ENCODE data around the gene USH2A. TPM values are rescaled to one million over a fixed set of nuclear protein-coding genes. Genes with fewer than 3 reads are reported as not detected.

The USH2A gene
- total RNA-seq, 4 donors from 2014 or later, result under 0.01 TPM; not detected in 3

DNA sequence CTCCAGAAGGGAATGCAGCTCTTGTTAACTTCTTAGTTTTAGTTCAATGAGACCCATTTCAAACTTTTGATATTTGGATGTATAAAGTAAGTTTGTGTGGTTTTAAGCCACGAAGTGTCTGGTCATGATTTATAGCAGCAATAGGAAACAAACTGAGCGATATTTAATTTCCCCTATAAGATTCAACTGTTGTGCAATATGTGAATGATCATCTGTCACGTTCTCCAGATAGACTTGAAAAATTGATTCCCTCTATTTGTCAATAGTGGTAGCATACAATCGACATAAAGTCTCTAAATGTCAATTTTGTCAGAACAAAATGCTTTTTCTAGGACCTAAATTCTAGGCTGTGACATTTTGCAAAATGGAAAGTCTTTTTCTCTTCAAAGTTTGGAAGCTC lies 616.0 kb downstream of the USH2A start:
- in situ Hi-C loops (cut with MboI; ENCODE audit: low pct_ligation_motif_present in 1 of 4, low pct_unique_long_range_greater_than_20kb in 1 of 4, low sequenced_read_pairs in 3 of 4) (no loop called here), intact Hi-C loops (cut with DNase I; ENCODE audit: low total_unique reads) (loop anchor here (2.0 kb wide), 1 partner anchor 70 kb away; no protein-coding TSS in a partner anchor)

DNA sequence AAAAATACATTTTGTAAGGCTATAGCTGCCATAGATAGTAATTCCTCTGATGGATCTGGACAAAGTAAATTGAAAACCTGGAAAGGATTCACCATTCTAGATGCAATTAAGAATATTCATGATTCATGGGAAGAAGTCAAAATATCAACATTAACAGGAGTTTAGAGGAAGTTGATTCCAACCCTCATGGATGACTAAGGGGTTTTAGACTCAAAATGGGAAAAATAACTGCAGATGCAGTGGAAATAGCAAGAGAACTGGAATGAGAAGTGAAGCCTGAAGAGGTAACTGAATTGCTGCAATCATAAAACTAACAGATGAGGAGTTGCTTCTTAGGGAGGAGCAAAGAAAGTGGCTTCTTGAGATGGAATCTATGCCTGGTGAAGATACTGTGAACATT lies 625.4 kb downstream of the USH2A start:
- in situ Hi-C loops (cut with MboI; ENCODE audit: low pct_ligation_motif_present in 1 of 4, low pct_unique_long_range_greater_than_20kb in 1 of 4, low sequenced_read_pairs in 3 of 4), result no loop called here
- Histone ChIP-seq H3K4me1 (no peaks in the 10 kb centered on the region), H3K4me3 (no peak overlapping the region), H3K36me3 (no peaks in the 10 kb centered on the region), H3K9me3 (no peaks in the 10 kb centered on the region), H3K27ac (no peak overlapping the region), H3K27me3 (no peaks in the 10 kb centered on the region)
- no peak for DNase-seq
- TF ChIP-seq EP300 (IDR thresholded peaks at IDR 0.05; ENCODE audit: low read depth), result no peak
- TF ChIP-seq, protein P1, sequence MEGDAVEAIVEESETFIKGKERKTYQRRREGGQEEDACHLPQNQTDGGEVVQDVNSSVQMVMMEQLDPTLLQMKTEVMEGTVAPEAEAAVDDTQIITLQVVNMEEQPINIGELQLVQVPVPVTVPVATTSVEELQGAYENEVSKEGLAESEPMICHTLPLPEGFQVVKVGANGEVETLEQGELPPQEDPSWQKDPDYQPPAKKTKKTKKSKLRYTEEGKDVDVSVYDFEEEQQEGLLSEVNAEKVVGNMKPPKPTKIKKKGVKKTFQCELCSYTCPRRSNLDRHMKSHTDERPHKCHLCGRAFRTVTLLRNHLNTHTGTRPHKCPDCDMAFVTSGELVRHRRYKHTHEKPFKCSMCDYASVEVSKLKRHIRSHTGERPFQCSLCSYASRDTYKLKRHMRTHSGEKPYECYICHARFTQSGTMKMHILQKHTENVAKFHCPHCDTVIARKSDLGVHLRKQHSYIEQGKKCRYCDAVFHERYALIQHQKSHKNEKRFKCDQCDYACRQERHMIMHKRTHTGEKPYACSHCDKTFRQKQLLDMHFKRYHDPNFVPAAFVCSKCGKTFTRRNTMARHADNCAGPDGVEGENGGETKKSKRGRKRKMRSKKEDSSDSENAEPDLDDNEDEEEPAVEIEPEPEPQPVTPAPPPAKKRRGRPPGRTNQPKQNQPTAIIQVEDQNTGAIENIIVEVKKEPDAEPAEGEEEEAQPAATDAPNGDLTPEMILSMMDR (IDR thresholded peaks at IDR 0.05), result no peak
- TF ChIP-seq POLR2A (IDR thresholded peaks at IDR 0.05), result no peak
- TF ChIP-seq POLR2AphosphoS5 (IDR thresholded peaks at IDR 0.05), result no peak
- intact Hi-C loops (cut with DNase I; ENCODE audit: low total_unique reads), result no loop called here

More for the DNA sequence above, 616.0 kb downstream of the USH2A start:
- TF ChIP-seq, protein P1 (IDR thresholded peaks at IDR 0.05), result no peak
- no peak for TF ChIP-seq POLR2AphosphoS5 (IDR thresholded peaks at IDR 0.05)
- TF ChIP-seq POLR2A (IDR thresholded peaks at IDR 0.05), result no peak
- no peak for TF ChIP-seq EP300 (IDR thresholded peaks at IDR 0.05; ENCODE audit: low read depth)
- no peak overlapping the region for H3K27ac ChIP-seq
- H3K27me3 ChIP-seq, result no peaks in the 10 kb centered on the region
- H3K36me3 ChIP-seq, result no peaks in the 10 kb centered on the region
- 52 to 58% methylated on average over 4 of the region's 4 CpGs for WGBS, 2 donors (ENCODE audit: low coverage in 1 of 2)
- H3K4me3 ChIP-seq, result no peak overlapping the region
- no peaks in the 10 kb centered on the region for H3K4me1 ChIP-seq
- peaks cover 3 to 5% of the 10 kb centered on the region in 2 donors for H3K9me3 ChIP-seq
- no peak for DNase-seq

DNA sequence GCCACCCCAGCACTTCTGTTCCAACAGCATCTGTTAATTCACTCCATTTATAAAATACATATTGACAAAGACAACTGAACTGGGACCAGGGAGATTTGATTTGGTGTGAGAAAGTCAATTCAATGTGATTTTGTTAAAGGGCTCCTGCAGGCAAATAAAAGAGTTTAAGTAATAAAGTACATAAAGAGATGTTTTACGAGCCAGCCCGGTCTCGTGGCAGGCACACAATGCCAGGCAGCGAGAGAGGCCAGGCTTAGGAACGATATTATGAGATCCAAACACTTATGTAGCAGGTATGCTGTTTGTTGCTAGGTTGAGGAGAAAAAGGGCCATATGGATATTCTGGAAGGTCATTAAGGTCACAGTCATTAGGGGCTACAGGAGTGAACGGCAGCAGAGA lies 629.1 kb downstream of the USH2A start:
- Histone ChIP-seq H3K27ac (no peak overlapping the region), H3K9me3 (no peaks in the 10 kb centered on the region), H3K4me3 (no peak overlapping the region), H3K36me3 (no peaks in the 10 kb centered on the region), H3K4me1 (no peaks in the 10 kb centered on the region), H3K27me3 (no peaks in the 10 kb centered on the region)
- DNase-seq, result no peak
- TF ChIP-seq, protein P1 (IDR thresholded peaks at IDR 0.05), result no peak
- no peak for TF ChIP-seq EP300 (IDR thresholded peaks at IDR 0.05; ENCODE audit: low read depth)
- TF ChIP-seq POLR2A (IDR thresholded peaks at IDR 0.05), result no peak
- no peak for TF ChIP-seq POLR2AphosphoS5 (IDR thresholded peaks at IDR 0.05)
- in situ Hi-C loops (cut with MboI; ENCODE audit: low pct_ligation_motif_present in 1 of 4, low pct_unique_long_range_greater_than_20kb in 1 of 4, low sequenced_read_pairs in 3 of 4) (no loop called here), intact Hi-C loops (cut with DNase I; ENCODE audit: low total_unique reads) (no loop called here)
- WGBS, 2 donors (ENCODE audit: low coverage in 1 of 2), result 45 to 48% methylated on average over 6 of the region's 6 CpGs

DNA sequence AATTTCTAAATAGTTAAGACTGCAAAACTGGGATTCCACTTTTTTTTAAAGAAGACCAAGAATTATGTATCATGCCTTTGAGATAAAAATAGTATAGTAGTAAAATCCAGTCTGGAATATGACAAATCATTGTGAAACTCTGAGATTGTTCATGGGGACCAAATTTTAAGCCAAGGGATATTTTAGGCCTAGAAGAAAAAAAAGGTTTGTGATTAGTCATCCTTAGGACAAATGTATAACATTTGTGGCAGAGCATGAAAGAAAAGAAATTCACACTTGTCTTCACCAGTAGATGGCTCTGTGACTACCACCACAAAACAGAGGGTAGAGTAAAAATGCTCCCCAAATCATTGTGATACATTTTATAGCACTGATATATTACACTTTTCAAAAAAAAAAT lies 630.1 kb downstream of the USH2A start:
- in situ Hi-C loops (cut with MboI; ENCODE audit: low pct_ligation_motif_present in 1 of 4, low pct_unique_long_range_greater_than_20kb in 1 of 4, low sequenced_read_pairs in 3 of 4), result no loop called here
- no peak overlapping the region for H3K4me3 ChIP-seq
- TF ChIP-seq, protein P1 (IDR thresholded peaks at IDR 0.05), result no peak
- no peak for TF ChIP-seq EP300 (IDR thresholded peaks at IDR 0.05; ENCODE audit: low read depth)
- TF ChIP-seq POLR2A (IDR thresholded peaks at IDR 0.05), result no peak
- no peak for TF ChIP-seq POLR2AphosphoS5 (IDR thresholded peaks at IDR 0.05)
- no peaks in the 10 kb centered on the region for H3K4me1 ChIP-seq
- no peaks in the 10 kb centered on the region for H3K9me3 ChIP-seq
- H3K36me3 ChIP-seq, result no peaks in the 10 kb centered on the region
- H3K27me3 ChIP-seq, result no peaks in the 10 kb centered on the region
- H3K27ac ChIP-seq, result no peak overlapping the region
- intact Hi-C loops (cut with DNase I; ENCODE audit: low total_unique reads), result no loop called here
- DNase-seq, result no peak

Measured in transverse colon (tissue), 4 donors.